ENCODE measurements around the gene ADAD1.

GRCh38 chr4:122456231-122457116 is 77.7 kb downstream of the ADAD1 start, which contains the start of gene IL2:
- TF ChIP-seq CTCF (optimal IDR thresholded peaks at IDR 0.05 in 1 of 3, IDR thresholded peaks at IDR 0.05 in 1 of 3, conservative IDR thresholded peaks at IDR 0.05 in 1 of 3; ENCODE audit: extremely low read depth in 1 of 3, insufficient read depth in 2 of 3, low read length in 3 of 3) (no peak), EZH2 (IDR thresholded peaks at IDR 0.05; ENCODE audit: low read length) (no peak)
